GM19468 (cell line): Measurements from ENCODE around the gene TERT.
"Not testable (repeated sequence)": the region's sequence is repeated elsewhere in the genome, so short reads cannot be mapped to it uniquely, and the experiment has no call there.

Experiments used
- ATAC-seq: cut with Tn5 transposase; IDR thresholded peaks from one replicate; pipeline ENCODE4 v1.9.1; 2021; ENCODE audit warnings: mild to moderate bottlenecking, moderate library complexity, moderate number of reproducible peaks; ENCODE audit not compliant: unreplicated experiment; ENCODE audit errors: extremely low read depth

Gene TERT

GRCh38 chr5:1298723-1299510 is 4.0 kb upstream of the TERT start:
- no peak for ATAC-seq

GRCh38 chr5:1298067-1298551 is 3.2 kb upstream of the TERT start:
- ATAC-seq, result no peak

GRCh38 chr5:1297243-1297642 is 2.4 kb upstream of the TERT start:
- no peak for ATAC-seq

- ATAC-seq, result no peak
These were observed 776 bp upstream of the TERT start for GRCh38 chr5:1295650-1296037.

- ATAC-seq, result no peak
These were observed 548 bp downstream of the TERT start for GRCh38 chr5:1294206-1294834.

- no peak for ATAC-seq
These were observed 1.3 kb downstream of the TERT start for GRCh38 chr5:1293416-1294205.

GRCh38 chr5:1292846-1293415 is 1.9 kb downstream of the TERT start:
- ATAC-seq, result no peak

GRCh38 chr5:1292139-1292538 is 2.7 kb downstream of the TERT start:
- no peak for ATAC-seq

- no peak for ATAC-seq
These were observed 3.2 kb downstream of the TERT start for GRCh38 chr5:1291611-1292080.

- ATAC-seq, result not testable (repeated sequence)
These were observed 3.9 kb downstream of the TERT start for GRCh38 chr5:1290956-1291355.

- ATAC-seq, result not testable (repeated sequence)
These were observed 5.3 kb downstream of the TERT start for GRCh38 chr5:1289559-1289958.

- no peak for ATAC-seq
These were observed 6.2 kb downstream of the TERT start for GRCh38 chr5:1288439-1289335.

- ATAC-seq, result no peak
These were observed 9.0 kb downstream of the TERT start for GRCh38 chr5:1285883-1286291.

- no peak for ATAC-seq
These were observed 9.7 kb downstream of the TERT start for GRCh38 chr5:1285141-1285540.

- ATAC-seq, result not testable (repeated sequence)
These were observed 10.4 kb downstream of the TERT start for GRCh38 chr5:1284336-1284970.

- not testable (repeated sequence) for ATAC-seq
These were observed 11.2 kb downstream of the TERT start for GRCh38 chr5:1283729-1284041.

GRCh38 chr5:1282993-1283728 is 11.7 kb downstream of the TERT start:
- ATAC-seq, result not testable (repeated sequence)
